H9 (cell line): Measurements from ENCODE around the gene UBE3B. TPM values are rescaled to one million over a fixed set of nuclear protein-coding genes. Genes with fewer than 3 reads are reported as not detected.

ENCODE experiments used
- DNase-seq: peaks from one replicate; pipeline ENCODE4 v3.0.0-alpha.2; 2017
- H2AFZ ChIP-seq: one replicate; pipeline ENCODE4 v1.6.1; 2013; ENCODE audit warnings: mild to moderate bottlenecking, low read length, control low read depth, moderate library complexity
- H2AK5ac ChIP-seq: 2 replicates; pipeline ENCODE4 v1.6.1; 2013; ENCODE audit warnings: low read length, control low read depth, mixed read lengths; ENCODE audit not compliant: insufficient read length
- H2BK120ac ChIP-seq: one replicate; pipeline ENCODE4 v1.6.1; 2013; ENCODE audit warnings: low read depth, mild to moderate bottlenecking, low read length, control low read depth, inconsistent platforms; ENCODE audit not compliant: poor library complexity, severe bottlenecking
- H2BK12ac ChIP-seq: 2 replicates; pipeline ENCODE4 v1.6.1; 2013; ENCODE audit warnings: low read length, control low read depth, mixed read lengths, low read depth; ENCODE audit not compliant: insufficient read length
- H2BK15ac ChIP-seq: 2 replicates; pipeline ENCODE4 v1.6.1; 2013; ENCODE audit warnings: low read depth, low read length, control low read depth
- H2BK20ac ChIP-seq: one replicate; pipeline ENCODE4 v1.6.1; 2013; ENCODE audit warnings: low read depth, mild to moderate bottlenecking, low read length, control low read depth, inconsistent platforms; ENCODE audit not compliant: poor library complexity, severe bottlenecking
- H2BK5ac ChIP-seq: 2 replicates; pipeline ENCODE4 v1.6.1; 2013; ENCODE audit warnings: low read length, control low read depth, mixed read lengths; ENCODE audit not compliant: insufficient read length
- H3K14ac ChIP-seq: 2 replicates; pipeline ENCODE4 v1.6.1; 2013; ENCODE audit warnings: low read length, control low read depth; ENCODE audit not compliant: insufficient read depth
- H3K18ac ChIP-seq: 2 replicates; pipeline ENCODE4 v1.6.1; 2013; ENCODE audit warnings: low read depth, mild to moderate bottlenecking, mixed read lengths, low read length, control low read depth; ENCODE audit not compliant: insufficient read length
- H3K23ac ChIP-seq: 2 replicates; pipeline ENCODE4 v1.6.1; 2013; ENCODE audit warnings: low read length, control low read depth, mixed read lengths, low read depth; ENCODE audit not compliant: insufficient read length
- H3K23me2 ChIP-seq: 2 replicates; pipeline ENCODE4 v1.6.1; 2013; ENCODE audit warnings: low read depth, mild to moderate bottlenecking, mixed read lengths, low read length, control low read depth; ENCODE audit not compliant: insufficient read length, poor library complexity, severe bottlenecking
- H3K27ac ChIP-seq: 2 replicates; pipeline ENCODE4 v1.5.1; 2013; ENCODE audit warnings: low read length, control low read depth, mixed read lengths, low read depth; ENCODE audit not compliant: insufficient read length
- H3K27me3 ChIP-seq: 2 replicates; pipeline ENCODE4 v1.6.1; 2013; ENCODE audit warnings: low read length, control low read depth, inconsistent platforms; ENCODE audit not compliant: insufficient read depth
- H3K4ac ChIP-seq: 2 replicates; pipeline ENCODE4 v1.6.1; 2013; ENCODE audit warnings: low read depth, mild to moderate bottlenecking, control low read depth, inconsistent platforms, low read length, moderate library complexity
- H3K4me1 ChIP-seq: 2 replicates; pipeline ENCODE4 v1.6.1; 2013; ENCODE audit warnings: low read length, control low read depth, inconsistent platforms; ENCODE audit not compliant: insufficient read depth
- H3K4me2 ChIP-seq: 2 replicates; pipeline ENCODE4 v1.6.1; 2013; ENCODE audit warnings: low read length, control low read depth, mixed read lengths; ENCODE audit not compliant: insufficient read length, insufficient read depth
- H3K56ac ChIP-seq: 2 replicates; pipeline ENCODE4 v1.6.1; 2013; ENCODE audit warnings: low read depth, mild to moderate bottlenecking, mixed read lengths, low read length, control low read depth; ENCODE audit not compliant: insufficient read length
- H3K79me1 ChIP-seq: 2 replicates; pipeline ENCODE4 v1.6.1; 2013; ENCODE audit warnings: low read depth, mild to moderate bottlenecking, moderate library complexity, low read length, control low read depth, inconsistent platforms; ENCODE audit not compliant: insufficient read depth, poor library complexity, severe bottlenecking
- H3K79me2 ChIP-seq: 2 replicates; pipeline ENCODE4 v1.6.1; 2013; ENCODE audit warnings: low read length, control low read depth, inconsistent platforms; ENCODE audit not compliant: insufficient read depth
- H3K9ac ChIP-seq: 2 replicates; pipeline ENCODE4 v1.6.1; 2013; ENCODE audit warnings: low read length, control low read depth, mixed read lengths; ENCODE audit not compliant: insufficient read length; ENCODE audit errors: extremely low read depth
- H3K9me3 ChIP-seq: one replicate; pipeline ENCODE4 v1.6.1; 2013; ENCODE audit warnings: low read depth, low read length, inconsistent platforms; ENCODE audit not compliant: control insufficient read depth
- H3T11ph ChIP-seq: one replicate; pipeline ENCODE4 v1.6.1; 2013; ENCODE audit warnings: mild to moderate bottlenecking, low read length, control low read depth, inconsistent platforms
- H4K20me1 ChIP-seq: one replicate; pipeline ENCODE4 v1.6.1; 2013; ENCODE audit not compliant: control insufficient read depth, insufficient read length, insufficient read depth
- H4K5ac ChIP-seq: 2 replicates; pipeline ENCODE4 v1.6.1; 2013; ENCODE audit warnings: low read depth, mild to moderate bottlenecking, mixed read lengths, low read length, control low read depth; ENCODE audit not compliant: insufficient read length
- H4K8ac ChIP-seq: replicated peaks from 2 replicates; pipeline ENCODE4 v1.6.1; 2013; ENCODE audit warnings: low read length, control low read depth, mixed read lengths, low read depth; ENCODE audit not compliant: insufficient read length
- H4K91ac ChIP-seq: 2 replicates; pipeline ENCODE4 v1.6.1; 2013; ENCODE audit warnings: low read depth, mild to moderate bottlenecking, moderate library complexity, mixed read lengths, low read length, control low read depth; ENCODE audit not compliant: insufficient read length
- H3K27ac Mint-ChIP-seq, 3 experiments: 2 replicates in 2 of 3; 3 replicates in 1 of 3; pipeline ENCODE4 v1.8.0; 2020 to 2021; ENCODE audit warnings: mixed read lengths in 3 of 3, mild to moderate bottlenecking in 1 of 3, moderate library complexity in 1 of 3
- H3K27me3 Mint-ChIP-seq: 2 replicates; pipeline ENCODE4 v1.8.0; 2021; ENCODE audit warnings: low read depth, mild to moderate bottlenecking, moderate library complexity, mixed read lengths
- H3K36me3 Mint-ChIP-seq, 3 experiments: 2 replicates in 2 of 3; 3 replicates in 1 of 3; pipeline ENCODE4 v1.8.0; 2020 to 2021; ENCODE audit warnings: low read depth in 3 of 3, mixed read lengths in 3 of 3; ENCODE audit not compliant: insufficient read depth in 1 of 3
- H3K4me1 Mint-ChIP-seq, 2 experiments: 2 replicates each; pipeline ENCODE4 v1.8.0; 2020; ENCODE audit warnings: mixed read lengths in 2 of 2
- H3K4me3 Mint-ChIP-seq, 2 experiments: 2 replicates in 1 of 2; 3 replicates in 1 of 2; pipeline ENCODE4 v1.8.0; 2020 to 2021; ENCODE audit warnings: mild to moderate bottlenecking in 2 of 2, mixed read lengths in 2 of 2, moderate library complexity in 1 of 2
- H3K9me3 Mint-ChIP-seq, 2 experiments: 2 replicates in 1 of 2; 3 replicates in 1 of 2; pipeline ENCODE4 v1.8.0; 2020; ENCODE audit warnings: mild to moderate bottlenecking in 2 of 2, mixed read lengths in 2 of 2, moderate library complexity in 1 of 2
- total RNA-seq: library from RNA; stranded (reverse); gene quantifications from 2 replicates; pipeline ENCODE4 v1.2.1, GENCODE V29; 2021
- TF ChIP-seq, protein P1 (sequence below): fragments of 200-600 bp; sonication (generic); conservative IDR thresholded peaks from 3 replicates; pipeline ENCODE4 v1.8.0; 2021; ENCODE audit warnings: antibody characterized with exemption, mild to moderate bottlenecking

Gene UBE3B
- total RNA-seq, 1 experiment from 2014 or later = 24.2 TPM

DNA sequence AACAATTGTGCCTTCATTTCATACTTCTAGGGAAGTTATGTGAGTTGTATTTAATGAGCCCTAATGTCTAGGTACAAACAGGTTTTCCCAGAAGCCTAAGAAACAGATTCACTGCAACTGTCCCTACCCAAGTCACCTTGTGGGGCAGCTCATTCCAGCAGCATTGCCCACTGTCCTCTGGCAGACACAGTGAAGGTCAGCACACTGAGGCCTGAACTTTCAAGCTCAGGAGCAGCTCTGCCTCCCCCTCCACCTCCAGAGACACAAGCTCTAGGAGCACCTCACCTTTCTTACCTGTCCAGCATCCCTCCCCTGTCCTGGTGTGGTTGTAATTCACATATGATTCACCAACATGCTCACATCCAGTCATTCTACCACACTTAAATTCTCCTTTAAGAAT is 15.7 kb downstream of the UBE3B start:
- Histone ChIP-seq H3K9ac (no peak overlapping the region), H3K27ac (no peak overlapping the region), H3K9me3 (no peaks in the 10 kb centered on the region), H3K14ac (no peak overlapping the region), H2BK12ac (no peak overlapping the region), H2BK5ac (no peak overlapping the region), H3K23me2 (no peaks in the 10 kb centered on the region), H2AFZ (no peak overlapping the region), H4K8ac (no peak overlapping the region), H3K79me1 (no peaks in the 10 kb centered on the region), H3T11ph (no peak overlapping the region), H3K4me2 (no peak overlapping the region), H4K5ac (no peak overlapping the region), H3K23ac (no peak overlapping the region), H2AK5ac (no peak overlapping the region), H4K20me1 (no peaks in the 10 kb centered on the region), H3K4ac (no peak overlapping the region), H3K27me3 (no peaks in the 10 kb centered on the region), H2BK20ac (no peak overlapping the region), H3K18ac (no peak overlapping the region), H2BK15ac (no peak overlapping the region), H2BK120ac (no peak overlapping the region), H3K79me2 (no peaks in the 10 kb centered on the region), H4K91ac (no peak overlapping the region), H3K4me1 (no peaks in the 10 kb centered on the region), H3K56ac (no peak overlapping the region)
- peaks cover 30 to 67% (median 62%) of the 10 kb centered on the region in 3 experiments for H3K36me3 Mint-ChIP-seq
- H3K4me3 Mint-ChIP-seq = no peak overlapping the region
- no peak overlapping the region for H3K27ac Mint-ChIP-seq
- no peak for DNase-seq
- TF ChIP-seq, protein P1, sequence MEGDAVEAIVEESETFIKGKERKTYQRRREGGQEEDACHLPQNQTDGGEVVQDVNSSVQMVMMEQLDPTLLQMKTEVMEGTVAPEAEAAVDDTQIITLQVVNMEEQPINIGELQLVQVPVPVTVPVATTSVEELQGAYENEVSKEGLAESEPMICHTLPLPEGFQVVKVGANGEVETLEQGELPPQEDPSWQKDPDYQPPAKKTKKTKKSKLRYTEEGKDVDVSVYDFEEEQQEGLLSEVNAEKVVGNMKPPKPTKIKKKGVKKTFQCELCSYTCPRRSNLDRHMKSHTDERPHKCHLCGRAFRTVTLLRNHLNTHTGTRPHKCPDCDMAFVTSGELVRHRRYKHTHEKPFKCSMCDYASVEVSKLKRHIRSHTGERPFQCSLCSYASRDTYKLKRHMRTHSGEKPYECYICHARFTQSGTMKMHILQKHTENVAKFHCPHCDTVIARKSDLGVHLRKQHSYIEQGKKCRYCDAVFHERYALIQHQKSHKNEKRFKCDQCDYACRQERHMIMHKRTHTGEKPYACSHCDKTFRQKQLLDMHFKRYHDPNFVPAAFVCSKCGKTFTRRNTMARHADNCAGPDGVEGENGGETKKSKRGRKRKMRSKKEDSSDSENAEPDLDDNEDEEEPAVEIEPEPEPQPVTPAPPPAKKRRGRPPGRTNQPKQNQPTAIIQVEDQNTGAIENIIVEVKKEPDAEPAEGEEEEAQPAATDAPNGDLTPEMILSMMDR = no peak
- H3K9me3 Mint-ChIP-seq = peaks cover 7% of the 10 kb centered on the region in 2 experiments
- peaks cover 0 to 5% of the 10 kb centered on the region in 2 experiments; a peak in 1 of 4 replicates for H3K4me1 Mint-ChIP-seq
- H3K27me3 Mint-ChIP-seq = no peaks in the 10 kb centered on the region
